HG02981 (cell line): ENCODE data around the gene BMPR1A.
A peak's percentile ranks its signal among the peaks of the same experiment; 100 is the strongest.

Source experiments
- ATAC-seq: cut with Tn5 transposase; IDR thresholded peaks from one replicate; pipeline ENCODE4 v1.9.1; 2021; ENCODE audit warnings: mild to moderate bottlenecking, moderate library complexity; ENCODE audit not compliant: unreplicated experiment

Gene BMPR1A

GRCh38 chr10:86868353-86868752 is 111.9 kb downstream of the BMPR1A start:
- ATAC-seq, result no peak

DNA sequence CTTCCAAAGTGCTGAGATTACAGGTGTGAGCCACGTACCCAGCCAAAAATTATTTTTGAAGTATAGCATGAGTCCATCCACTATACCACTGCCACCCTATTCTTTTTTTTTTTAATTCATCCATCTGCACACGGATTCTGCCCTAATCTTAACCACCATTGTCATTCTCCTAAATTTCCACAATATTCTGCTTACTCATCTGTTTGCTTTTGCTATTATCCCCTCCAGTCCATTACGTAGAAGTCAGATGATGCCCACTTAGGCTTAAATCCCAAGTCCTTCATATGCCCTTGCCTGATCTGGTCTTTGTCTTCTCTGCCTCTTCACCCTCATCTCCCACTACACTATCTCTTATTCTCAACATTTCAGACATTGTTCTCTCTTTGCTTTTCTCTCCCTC is 114.3 kb downstream of the BMPR1A start:
- no peak for ATAC-seq

DNA sequence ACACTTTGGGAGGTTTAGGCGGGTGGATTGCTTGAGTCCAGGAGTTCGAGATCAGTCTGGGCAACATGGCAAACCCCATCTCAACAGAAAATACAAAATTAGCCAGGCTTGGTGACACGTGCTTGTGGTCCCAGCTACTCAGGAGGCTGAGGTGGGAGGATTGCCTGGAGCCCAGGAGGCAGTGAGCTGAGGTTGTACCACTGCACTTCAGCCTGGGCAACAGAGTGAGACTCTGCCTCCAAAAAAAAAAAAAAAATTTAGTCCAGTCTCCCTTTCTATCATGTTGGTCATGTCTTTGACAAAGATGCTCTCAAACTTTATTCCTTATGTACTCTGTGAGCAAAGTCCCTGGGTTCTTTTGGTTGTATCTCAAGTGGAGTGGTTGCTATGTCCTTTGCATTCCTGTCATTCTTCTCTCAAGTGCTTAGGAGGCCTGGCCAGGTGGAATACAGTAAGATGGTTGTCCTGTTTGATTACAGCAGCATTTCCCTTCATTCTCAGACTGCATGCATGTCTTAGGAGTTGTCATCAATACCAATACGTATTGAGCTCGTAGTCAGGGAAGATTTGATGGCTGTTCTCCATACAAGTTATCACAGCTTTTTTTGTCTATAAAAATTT is 115.3 kb downstream of the BMPR1A start:
- no peak for ATAC-seq

DNA sequence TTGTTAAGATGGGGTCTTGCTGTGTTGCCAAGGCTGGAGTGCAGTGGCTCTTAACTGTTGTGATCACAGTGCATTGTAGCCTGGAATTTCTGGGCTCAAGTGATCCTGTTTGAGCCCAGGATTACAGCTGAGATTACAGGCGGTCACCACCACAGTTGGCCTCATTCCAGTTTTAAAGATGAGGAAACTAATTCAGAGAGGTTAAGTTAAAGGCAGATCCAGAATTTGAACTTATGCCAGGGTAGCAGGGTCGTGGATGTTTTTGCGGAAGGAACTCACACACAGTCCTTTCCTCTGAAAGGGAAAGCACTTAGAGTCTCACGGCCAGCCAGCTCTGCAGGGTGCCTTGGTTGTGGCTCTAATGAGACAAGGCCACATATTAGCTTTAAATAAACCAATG is 116.3 kb downstream of the BMPR1A start:
- peak; percentile 59 for ATAC-seq

DNA sequence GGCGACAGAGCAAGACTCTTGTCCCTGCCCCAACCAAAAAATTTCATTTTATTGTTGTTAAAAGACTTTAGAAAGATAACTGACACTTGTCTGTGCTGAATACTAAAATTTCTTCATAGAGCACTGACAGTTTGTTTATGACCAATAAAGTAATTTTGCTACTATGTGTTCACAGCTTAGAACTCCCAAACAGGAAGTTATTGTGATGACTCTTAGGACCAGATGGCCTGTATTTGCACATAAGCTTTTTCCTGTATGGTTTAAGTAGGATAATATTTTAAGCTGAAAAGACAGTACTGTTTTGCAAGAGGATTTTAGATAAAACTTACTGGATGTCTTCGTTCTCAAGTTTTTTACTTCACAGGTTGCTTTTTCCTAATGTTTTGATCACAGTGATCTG is 120.3 kb downstream of the BMPR1A start:
- no peak for ATAC-seq

- peak; percentile 83 for ATAC-seq
These were observed 122.7 kb downstream of the BMPR1A start for GRCh38 chr10:86878983-86879713.

DNA sequence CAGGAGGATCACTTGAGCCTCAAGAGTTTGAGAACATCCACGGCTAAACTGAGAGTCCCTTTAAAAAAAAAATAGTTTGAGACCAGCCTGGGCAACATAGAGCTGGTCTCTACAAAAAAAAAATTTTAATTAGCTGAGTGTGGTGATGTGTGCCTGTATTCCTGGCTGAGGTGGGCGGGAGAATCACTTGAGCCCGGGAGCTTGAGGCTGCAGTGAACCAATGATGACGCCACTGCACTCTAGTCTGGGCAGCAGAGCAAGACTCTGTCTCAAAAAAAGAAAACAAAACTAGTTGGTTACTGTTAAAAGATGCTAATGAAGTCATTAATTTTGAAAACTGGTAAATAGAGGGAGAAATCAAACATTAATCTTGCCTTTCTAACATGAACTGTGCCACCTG is 124.6 kb downstream of the BMPR1A start:
- no peak for ATAC-seq

- peak; percentile 98 for ATAC-seq
These were observed 132.4 kb downstream of the BMPR1A start for GRCh38 chr10:86888585-86889381.

GRCh38 chr10:86889997-86890396 is 133.6 kb downstream of the BMPR1A start:
- ATAC-seq, result no peak

DNA sequence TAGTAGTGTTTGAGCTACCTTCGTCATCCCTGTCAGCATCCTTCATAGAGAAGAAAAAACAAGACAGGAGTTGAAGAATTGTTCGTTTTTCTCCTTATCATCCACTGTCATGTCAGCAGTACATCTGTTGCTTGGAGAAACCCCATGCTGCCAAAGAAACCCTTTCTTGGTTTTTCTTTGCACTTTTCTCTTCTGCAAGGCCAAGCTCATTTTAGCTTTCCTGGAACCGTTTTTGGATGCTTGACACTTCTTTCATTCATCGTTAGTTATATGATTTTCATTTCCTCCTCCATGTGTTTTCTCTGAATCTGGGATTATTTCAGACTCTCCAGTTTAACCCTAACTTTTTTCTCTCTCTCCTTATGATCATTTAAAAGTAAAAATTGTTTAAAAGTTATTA is 142.1 kb downstream of the BMPR1A start:
- no peak for ATAC-seq

DNA sequence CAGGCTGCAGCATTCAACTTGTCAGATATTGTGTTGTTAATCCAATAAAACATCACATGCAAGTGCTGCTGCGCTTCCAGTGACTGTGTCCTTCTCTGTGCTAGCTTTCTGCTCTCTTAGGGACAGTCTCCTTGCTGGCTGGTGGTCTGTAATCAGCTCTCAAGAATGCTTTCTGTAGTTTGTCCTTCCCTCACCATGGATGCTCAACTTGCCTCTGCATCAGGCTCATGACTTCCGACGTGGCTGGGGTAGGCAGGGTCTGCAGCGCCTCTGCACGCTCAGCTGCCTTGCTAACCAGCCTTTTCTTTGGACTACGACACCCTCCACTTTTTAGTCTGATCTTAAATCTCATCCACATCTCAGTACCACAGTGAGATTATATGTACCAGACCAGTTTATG is 142.7 kb downstream of the BMPR1A start:
- ATAC-seq, result no peak

GRCh38 chr10:86899670-86900276 is 143.4 kb downstream of the BMPR1A start:
- no peak for ATAC-seq

- no peak for ATAC-seq
These were observed 144.5 kb downstream of the BMPR1A start for GRCh38 chr10:86900955-86901354.

DNA sequence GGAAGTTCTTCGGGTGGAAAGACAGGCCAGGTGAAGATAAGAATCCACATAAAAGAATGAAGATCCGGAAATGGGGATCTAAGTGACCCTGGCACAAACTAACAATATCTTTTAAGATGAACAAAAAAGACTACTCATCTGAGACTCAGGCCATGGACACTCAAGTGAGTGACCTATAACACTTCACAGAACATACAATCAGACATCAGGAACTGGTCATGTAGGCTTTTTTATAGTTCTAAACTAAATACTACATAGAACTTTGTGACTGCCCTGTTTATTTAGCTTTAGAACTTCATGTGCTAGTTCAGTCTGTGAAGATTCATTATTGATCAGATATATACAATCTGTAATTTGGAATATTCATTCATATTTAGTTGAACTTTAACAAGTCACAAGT is 148.2 kb downstream of the BMPR1A start:
- no peak for ATAC-seq

- no peak for ATAC-seq
These were observed 149.0 kb downstream of the BMPR1A start for GRCh38 chr10:86905429-86905828.

DNA sequence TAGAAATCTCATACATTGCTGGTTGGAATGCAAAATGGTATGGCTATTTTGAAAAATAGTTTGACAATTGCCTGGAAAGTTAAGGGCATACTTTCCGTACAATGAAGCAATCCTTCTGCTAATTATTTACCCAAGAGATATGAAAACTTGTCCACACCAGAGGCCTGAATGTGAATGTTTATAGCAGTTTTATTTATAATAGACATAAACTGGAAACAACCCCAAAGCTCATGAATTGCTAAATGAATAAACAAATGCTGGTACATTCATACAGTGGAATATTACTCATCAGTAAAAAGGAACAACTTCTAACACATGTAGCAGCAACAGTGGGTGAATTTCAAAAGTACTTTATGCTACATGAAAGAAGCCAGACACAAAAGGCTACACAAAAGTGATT is 158.3 kb downstream of the BMPR1A start:
- ATAC-seq, result no peak

GRCh38 chr10:86918022-86918471 is 161.6 kb downstream of the BMPR1A start:
- ATAC-seq, result no peak

- no peak for ATAC-seq
These were observed 166.1 kb downstream of the BMPR1A start for GRCh38 chr10:86922553-86922961.

DNA sequence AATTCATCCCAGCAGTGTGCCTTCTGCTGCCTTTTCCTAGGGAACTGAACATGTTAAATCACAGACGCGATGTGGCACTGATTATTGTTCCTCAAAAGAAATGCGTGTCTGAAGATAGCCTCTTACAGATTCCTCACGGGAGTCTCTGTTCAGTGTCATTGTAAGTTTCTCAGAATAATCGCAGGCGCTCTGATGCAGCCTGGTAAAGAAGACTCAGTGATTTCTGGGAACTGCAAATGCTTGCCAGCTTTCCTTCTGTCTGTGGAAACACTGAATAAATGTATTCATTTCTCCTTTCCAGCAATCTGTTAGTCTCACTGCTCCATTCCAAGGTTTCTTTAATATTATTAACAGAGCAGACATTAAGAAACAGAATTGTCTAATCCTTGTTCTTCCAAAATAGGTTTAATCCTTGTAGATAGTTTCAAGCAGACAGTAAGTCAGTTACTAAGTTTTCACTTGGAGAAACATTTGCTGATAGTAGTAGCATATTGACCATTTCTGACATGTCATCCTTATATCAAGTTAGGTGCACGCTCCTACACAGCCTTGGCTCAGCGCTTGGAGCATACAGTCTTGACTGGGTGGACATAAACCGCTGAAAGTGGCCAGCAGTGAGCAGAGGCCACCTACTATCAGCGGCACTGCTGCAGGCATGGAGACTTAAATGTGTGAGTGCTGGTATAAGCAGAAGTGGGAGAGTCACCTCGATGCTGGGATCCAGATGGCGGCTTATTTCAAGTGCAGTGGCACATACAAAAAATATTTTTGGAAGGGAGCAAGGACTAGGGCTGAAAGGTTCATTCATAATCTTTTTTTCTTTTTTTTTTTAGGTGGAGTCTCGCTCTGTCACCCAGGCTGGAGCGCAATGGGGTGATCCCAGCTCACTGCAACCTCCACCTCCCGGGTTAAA is 173.3 kb downstream of the BMPR1A start:
- no peak for ATAC-seq

DNA sequence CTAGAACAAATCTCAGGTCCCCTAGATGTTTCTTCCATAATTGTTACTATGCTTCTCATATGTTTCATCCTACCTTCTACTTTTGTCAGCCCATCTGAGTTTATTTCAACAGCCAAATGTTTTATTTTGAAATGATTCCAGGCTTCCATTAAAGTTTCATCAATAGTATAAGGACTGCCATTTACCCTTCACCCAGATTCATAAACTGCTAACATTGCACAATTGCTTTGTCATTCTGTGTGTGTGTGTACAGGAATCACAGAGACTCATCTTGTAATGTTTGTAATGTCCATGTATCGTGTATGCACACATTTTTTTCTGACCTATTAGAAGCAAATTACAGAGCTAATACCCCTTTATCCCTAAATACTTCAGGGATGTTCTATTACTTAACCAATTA is 175.5 kb downstream of the BMPR1A start:
- no peak for ATAC-seq
